HUDEP-2 (cell line): ENCODE results near the gene CCDC197.

Experiments used
- DNase-seq, 76 experiments: peaks; one replicate each; lab custom pipeline; 2025; ENCODE audit not compliant: unreplicated experiment in 76 of 76; lab: John Stamatoyannopoulos, UW

CCDC197 gene

DNA sequence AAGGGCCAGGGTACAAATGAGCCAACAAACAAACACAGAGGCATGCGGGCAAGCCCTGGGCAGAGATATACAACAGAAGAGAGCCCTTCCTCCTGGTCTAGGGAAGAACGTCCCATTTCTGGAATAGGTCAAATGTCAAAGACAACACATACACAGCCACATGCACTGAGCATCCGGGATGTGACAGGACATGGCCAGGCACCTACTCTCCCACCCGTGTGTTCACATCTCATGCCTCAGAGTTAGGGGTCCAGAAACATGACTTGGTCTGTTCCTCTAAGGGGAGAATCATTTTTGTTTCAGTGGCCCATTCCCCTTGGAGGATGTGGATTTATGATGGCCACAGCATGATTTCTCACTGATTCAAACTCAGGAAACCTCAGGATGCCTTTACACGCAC is 19.9 kb upstream of the CCDC197 start:
- DNase-seq = no peak

DNA sequence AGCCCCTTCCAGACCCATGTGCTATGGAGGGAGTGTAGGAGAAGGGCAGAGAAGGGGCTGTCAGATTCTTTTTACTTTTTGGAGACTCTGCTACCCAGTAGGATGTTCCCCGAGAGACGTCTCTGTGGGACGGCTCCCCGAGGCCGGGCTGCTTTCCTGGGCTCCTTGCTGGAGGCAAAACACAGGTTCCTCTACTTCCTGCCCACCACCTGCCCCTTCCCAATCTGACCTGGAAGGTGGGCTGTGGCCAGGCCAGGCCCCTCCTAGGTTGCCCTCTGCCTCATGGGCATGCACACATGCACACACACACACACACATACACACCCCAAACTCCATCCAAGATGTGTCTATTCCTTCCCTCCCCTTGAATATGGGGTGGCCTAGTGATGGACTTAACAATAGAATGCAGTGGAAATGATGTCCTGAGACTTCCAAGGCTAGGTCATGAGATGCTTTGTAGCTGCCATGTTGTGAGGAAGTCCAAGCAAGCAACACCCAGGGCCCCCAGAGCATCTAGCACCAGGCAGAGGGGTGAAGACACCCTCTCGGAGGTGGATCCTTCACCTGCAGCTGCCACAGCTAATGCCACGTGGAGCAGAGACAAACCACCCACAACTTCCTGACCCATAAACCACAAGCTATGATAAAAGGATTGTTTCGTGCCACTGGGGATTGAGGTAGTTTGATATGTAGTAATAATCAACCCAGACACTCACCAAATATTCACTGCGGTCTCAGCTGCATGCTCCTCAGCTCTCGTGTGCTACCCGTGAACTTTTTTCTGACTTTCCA is 19.1 kb upstream of the CCDC197 start:
- DNase-seq = no peak

DNA sequence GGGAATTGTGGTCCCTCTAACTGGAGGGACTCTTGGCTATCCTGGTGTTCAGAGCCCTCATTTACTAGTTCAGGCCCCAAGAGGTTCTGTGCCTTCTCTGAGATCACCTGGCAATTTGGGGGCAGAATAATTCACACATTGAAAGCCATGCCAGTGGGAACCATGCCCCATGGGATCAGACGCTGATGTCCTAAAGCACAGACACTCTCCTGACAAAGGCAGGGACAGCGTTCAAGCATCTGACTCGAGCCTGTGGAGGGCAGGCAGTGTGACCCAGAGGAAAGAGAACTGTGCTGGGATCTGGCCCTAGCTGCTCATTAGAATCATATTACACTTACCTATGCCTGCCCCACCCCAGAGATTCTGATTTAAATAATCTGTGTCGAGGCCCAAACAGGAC is 18.4 kb upstream of the CCDC197 start:
- no peak for DNase-seq

DNA sequence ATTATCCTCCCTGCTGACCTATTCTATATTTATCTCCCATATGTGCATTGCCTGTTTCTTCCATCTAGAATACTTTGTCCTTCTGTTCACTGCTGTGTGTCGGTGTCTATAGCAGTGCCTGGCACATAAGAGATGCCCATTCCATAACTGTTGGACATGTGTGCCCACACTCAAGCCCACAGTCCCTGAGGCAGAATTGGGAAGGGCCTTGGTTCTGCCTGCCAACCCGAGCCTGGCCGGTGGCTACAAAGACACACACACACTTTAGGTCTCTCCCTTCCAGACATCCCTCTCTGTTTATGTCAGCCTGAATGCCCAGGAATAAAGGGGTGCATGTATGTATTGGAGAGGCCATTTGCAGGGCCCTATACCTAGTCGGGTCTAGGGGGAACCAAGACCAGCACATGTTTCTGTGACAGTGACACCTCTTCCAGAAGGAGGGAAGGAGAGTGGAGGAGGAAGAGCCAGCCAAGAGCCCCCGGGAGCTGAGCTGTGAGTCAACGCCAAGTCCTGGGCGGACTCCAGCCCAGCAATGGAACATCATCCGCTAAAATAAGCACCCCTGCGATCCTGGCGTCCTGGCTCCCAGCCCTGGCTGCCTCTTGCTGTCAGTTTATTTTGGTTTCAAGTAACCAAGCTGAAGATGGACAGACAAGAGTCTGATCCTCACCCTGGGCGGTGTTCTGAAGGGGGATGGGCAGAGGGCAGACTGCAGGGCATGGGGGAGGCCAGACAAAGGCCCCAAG is 16.5 kb upstream of the CCDC197 start:
- no peak for DNase-seq

DNA sequence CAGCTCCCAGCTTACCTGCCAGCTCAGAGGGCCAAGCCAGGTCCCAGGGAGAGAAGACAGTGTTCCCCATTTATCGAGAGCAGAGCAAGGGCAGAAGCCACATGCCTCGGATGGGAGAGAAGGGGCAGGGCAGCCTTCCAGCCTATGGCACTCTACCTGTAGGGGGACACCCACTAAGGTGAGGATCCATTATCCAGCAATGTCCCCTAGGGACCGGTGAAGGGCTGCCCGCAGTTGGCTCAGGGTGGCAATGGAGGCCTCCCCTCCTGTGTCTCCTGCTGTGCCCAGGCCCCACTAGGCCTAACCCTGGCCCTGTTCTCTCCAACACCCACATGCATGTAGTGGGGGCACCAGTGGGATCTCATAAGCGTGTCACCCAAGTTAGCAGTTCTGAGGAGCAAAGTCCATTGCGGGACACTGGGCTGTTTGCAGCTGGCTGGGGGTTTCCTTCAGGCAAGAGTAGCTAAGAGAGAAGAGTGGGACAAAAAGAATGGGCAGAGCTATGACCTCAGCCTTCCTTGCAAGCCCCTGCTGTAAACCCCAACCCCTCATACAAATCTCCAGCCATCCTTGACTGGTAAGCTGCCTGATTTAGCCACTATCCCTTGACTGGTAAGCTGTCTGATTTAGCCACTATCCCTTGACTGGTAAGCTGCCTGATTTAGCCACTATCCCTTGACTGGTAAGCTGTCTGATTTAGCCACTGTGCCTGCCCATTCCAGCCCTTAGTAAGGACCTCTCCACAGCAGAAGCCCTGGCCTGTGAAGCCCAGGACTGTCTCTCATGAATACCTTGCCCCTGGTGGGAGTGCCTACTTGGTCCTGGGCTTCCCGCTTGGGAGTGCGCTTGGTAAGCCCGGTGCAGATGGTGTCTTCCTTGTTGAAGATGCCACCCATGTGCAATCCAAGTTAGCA is 15.5 kb upstream of the CCDC197 start:
- no peak for DNase-seq

DNA sequence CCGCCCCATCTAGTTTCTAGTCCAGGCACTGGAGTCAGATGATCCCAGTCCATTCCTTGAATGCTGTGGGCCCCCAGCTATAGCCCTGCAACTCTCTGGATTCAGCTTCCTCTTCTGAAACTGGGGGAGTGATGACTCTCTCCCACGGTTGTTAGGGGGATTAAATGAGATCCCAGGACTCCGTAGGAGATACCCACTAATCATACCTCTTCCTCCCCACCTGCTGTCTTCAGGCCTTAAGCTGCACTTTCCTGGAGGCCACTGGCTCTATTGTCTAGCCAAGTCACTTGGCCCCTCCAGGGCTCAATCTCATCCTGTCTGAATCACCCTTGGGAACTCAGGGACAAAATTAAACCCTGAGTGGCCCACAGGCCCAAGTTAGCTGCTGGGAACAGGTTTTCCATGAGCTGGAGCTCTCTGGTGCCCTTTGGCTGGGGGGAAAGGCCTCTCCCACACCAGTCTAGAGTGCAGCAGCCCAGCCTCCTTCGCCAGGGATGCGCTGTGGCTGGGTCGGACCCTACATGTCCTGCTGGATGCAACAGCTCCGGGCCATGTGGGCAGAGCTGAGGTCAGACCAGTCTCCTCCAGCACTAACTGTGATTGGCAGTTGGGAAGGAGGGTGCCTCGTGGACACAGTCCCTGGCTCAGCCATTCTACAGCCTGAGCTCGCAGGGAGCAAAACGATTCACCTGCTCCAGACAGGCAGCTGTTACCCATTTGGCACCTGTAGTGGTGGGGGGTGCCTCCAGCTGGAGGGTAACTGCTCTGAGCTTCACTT is 14.7 kb upstream of the CCDC197 start:
- DNase-seq = no peak

DNA sequence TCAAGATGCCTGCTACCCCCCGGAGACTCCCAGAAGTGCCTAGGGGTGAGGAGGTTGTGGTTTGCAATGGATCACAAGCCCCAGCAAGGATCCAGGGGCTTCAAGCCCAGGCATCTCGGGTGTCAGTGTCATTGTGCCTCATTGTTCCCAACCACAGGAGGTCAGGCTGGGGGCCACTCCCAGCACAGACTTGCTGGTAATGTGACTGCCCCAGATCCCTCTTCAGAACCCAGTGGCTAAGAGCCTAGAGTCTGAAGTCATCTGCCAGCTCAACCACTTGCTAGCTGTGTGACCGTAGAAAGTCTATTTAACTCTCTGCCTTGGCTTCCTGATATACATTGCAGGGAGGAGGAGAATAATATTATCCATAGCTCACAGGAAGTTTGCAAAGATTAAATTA is 13.0 kb upstream of the CCDC197 start:
- DNase-seq = no peak

DNA sequence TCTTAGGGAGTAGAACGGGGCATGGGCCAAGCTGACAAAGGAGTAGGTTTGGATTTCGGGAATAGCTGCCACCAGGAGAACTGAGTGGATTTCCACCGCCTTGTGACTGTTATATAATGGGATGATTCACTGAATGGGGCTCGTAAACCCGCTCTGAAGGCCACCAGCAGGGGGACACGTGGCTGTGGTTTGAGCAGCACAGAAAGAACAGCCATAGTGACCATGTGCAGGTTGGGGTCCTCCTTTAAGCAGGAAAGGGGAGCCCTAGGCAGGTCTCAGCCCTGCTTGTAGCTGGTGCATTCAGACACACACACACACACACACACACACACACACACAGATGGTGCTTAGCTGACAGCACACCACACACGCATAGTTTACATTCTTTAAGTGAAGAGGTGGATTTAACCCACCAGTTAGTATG is 12.1 kb upstream of the CCDC197 start:
- DNase-seq = peak in 3 of 76 experiments; percentile 6 to 21 (median 13)

DNA sequence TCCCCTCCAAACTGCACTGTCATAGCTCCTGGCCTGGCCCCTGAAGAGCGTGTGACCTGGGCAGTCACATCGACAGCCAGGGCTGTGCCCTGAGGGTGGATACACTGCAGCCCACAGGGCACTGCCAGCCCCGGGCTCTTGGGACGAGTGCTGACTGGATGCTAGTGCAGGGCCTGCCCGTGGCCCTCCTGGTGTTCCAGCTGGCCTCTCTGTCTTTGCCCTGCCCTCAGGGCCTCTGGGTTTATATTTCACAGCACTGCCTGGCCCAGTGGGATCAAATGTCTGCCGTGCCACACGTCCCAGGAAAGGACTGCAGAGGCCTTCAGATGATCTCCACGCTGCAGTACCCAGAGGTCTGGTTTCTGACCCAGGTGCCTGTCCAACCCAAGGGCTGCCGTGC is 10.1 kb upstream of the CCDC197 start:
- DNase-seq = no peak

DNA sequence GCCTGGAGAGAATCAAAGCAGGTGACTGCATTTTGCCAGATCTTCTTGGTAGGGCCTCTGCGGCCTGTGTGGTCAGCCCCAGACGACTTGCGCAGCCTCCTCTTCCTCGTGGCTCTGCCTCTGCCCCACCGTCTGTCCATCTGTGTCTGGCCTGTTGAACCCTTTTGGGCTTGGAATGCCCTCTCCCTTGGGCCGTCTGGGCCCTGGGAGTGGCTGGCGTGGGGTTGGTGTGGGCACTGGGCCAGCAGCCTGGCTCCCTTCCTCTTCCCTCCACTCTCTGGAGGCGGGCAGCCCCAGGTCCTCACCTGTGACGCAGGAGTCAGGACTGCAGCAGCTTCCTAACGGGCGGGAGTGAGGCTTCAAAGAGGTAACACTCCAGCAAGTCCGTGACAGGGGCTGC is 9.7 kb upstream of the CCDC197 start:
- DNase-seq = no peak

DNA sequence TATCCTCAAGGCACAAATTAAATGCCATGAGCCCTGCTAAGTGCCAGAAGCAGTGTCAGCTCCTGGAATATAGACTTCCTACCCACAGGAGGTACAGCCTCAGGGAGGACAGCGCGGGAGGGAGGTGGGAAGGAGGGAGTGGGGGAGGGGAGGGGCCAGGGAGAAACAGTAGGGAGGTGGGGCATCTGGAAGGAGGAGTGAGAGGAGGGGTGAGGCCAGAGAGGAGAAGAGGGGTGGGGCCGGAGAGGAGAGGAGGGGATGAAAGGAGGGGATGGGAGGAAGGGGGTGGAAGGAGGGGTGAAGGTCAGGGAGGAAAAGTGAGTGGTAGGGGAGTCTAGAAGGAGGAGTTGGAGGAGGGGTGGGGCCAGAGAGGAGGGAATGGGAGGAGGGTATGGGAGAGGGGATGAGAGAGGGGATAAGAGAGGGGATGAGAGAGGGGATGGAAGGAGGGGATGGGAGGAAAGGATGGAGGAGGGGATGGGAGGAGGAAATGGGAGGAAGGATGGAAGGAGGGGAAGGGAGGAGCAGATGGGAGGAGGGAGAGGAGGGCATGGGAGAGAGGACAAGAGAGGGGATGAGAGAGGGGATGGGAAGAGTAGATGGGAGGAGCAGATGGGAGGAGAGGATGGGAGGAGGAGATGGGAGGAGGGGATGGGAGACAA is 9.2 kb upstream of the CCDC197 start:
- DNase-seq = no peak

DNA sequence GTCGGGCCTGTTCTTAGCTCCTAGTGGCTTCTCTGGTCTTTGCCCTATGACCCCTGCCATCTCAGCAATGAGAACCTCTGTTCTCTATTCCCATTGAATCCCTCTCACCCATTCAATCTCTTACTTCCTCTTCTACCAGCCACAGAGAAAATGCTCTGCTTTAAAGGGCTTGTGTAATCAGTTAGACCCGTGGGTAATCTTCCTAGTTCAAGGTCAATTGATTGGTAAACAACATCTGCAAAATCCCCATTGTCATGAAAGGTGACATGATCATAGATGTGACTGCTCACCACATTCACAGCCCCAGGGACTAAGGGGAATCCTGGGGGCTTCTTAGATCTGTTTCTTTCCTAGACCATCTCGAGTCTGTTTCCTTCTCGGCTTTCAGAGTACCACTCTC is 7.2 kb upstream of the CCDC197 start:
- DNase-seq = no peak

DNA sequence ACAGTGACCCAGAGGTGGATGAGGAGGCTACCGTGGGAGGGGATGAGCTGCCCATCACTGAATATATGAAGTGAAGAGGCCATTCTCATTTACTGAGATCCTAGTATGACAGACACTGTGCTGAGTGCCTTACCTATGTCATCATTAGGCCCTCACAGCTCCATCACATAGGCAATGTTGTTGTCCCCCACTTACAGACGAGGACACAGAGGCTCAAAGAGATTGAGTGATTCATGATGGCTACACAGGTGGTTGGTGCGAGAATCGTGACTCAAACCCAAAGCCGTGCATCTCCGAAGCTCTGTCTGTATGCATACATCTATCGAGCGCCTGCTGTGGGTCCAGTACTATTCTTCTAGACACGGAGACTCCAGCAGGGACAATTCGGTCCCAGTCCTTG is 5.9 kb upstream of the CCDC197 start:
- no peak for DNase-seq

DNA sequence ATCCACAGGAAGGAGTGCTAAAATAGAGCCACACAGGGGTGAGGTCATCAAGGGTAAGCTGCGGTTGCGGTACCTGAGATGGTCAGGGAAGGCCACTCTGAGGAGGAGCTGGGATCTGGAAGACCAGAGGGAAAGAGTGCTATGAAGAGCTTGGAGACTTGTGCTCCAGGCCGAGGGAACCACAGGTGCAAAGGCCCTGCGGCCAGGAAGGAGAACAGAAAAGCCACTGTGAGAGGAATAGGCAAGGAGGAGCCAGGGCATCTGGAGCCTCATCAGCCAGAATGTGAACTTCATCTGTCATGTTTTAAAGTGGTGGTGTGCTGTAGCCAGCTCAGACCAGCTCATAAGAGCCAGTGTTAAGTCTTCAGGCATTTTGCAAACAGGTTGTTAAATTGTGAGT is 5.5 kb upstream of the CCDC197 start:
- DNase-seq = no peak

DNA sequence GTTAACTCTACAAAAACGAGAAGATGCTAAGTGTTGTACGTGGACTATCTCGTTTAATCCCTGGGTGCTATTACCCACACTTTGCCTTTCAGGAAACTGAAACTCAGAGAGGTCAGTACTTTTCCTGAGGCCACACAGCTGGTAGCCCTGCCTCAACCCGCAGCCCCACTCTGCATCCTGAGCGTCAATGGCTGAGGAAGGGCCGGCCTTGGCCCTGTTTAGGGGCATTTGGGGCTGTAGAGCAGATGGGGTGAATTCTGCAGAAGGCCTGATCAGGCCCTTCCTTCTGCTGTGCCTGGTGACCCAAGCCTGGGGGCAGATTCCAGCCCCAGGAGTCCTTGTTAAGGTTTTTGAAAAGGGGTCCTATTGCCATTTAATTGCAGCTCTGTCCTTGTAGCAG is 3.7 kb upstream of the CCDC197 start:
- no peak for DNase-seq

DNA sequence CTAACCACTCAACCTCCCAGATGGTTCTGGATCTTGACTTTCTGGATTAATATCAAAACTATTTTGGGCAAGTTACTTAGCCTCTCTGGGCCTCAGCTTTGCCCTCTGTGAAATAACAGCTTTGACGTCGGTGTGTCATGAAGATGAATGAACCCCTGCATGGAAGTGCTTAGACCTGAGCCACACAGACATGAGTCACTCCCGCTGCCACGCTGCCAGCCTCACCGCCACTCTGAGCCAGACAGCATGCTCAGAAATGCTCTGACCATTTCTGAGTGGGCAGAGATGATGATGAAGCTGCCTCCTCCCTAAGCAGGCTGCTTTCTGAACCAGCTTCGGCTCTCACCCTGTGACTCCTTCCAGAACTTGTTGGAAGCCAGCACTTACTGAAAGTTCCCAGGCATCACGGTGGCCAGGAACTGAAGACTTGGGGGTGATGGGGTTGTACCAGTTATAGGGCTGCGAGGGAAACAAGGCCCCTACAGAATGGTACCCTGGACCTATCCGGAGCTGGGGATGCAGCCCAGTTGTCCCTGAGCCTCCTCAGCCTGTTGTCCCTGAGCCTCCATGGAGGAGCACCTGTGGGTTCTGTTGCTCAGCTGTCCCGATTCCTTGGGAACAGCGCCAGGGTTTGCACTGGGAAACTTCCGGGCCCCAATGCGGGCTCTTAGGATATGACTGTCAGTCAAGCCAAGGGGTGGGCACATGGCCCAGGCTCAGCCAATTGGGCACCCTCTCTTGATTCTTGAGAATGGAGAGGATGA is 2.0 kb upstream of the CCDC197 start:
- DNase-seq = no peak

DNA sequence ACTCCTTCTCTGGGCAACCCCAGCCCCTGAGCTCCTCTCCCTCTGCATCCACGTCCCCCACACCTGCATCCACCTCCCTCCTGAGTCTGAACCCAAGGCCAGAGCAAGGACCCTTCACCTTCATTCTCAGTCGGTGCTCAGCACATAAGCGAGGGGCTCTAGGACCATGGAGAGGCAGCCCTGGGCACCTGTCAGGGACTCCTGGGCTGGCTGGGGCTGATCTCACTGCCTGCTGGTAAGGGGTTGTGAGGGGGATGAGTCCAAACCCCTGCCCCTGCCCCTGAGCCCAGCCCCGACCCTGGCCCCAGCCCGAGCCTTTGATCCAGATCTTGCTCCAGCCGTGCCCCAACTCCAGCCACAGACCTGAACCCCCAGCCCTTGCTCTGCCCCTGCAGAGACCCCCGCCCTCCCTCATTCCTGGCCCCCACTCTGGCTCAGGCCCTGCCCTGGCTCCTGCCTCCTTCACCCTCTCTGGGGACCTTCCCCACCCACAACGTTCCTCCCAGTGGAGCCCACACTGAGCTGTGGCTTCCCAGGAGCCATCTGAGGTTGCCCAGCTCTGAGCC is 888 bp upstream of the CCDC197 start:
- no peak for DNase-seq

DNA sequence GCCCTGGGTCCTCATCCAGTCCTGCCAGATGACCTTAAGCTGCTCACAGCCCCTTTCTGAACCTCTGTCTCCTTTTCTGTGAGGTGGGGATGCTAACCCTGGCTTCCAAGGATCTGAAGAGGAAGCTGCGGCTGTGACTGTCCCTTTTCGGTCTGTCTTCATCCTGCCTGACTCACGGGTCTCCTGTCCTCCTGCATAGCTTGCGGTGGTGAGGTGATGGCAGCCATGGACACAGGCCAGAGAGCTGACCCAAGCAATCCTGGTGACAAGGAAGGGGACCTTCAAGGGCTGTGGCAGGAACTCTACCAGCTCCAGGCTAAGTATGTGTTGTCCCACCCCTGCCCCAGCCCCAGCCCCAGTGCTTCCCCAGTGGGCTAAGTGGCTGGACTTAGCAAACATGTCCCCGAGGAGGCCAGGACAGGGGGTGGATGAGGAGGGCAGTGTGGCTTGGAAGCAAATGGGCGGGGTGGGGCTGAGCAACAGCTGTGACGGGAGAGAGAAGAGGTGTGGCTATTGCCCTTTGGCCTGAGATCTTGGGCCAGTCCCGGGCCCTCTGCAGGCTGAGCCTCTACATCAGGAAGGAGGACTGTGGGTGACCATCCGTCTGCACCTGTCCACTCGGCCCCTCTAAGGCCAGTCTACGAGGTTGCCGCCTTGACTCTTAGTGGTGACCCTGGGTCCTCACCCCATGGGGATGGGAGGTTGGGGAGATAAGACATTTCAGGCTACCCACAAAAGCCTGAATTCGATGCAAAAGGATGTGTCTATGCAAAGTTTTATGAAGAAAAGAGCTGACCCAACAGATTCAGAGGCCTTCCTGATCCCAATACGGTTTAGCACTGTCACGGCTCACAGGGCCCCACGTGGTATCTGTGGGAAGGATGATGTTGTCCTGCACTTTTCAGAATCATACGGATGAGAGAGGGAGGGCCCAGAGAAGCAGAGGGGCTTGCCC is 1.1 kb downstream of the CCDC197 start:
- no peak for DNase-seq
